ENCODE data around the gene NUB1.
A peak's percentile ranks its signal among the peaks of the same experiment; 100 is the strongest.

NUB1 gene

DNA sequence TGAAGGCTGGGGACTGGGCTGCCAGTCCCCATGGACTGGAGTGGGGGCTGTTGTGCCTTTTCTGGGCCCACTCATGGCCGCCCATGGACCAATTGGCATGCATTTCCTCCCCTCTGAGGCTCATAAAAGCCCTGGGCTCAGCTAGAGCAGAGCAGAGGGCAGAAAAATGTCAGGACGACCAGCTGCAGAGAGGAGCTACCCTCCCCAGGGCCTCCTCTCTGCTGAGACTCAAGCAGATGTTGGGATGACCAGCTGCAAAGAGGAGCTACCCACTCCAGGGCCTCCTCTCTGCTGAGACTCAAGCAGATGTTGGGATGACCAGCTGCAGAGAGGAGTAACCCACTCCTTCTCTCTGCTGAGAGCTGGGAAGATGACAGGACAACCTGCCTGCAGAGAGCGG, 20.3 kb upstream of the NUB1 start:
- H3K4me3 Mint-ChIP-seq: no peak overlapping the region
- H3K36me3 Mint-ChIP-seq: no peaks in the 10 kb centered on the region
- H3K9me3 Mint-ChIP-seq: peaks cover 15% of the 10 kb centered on the region
- CTCF ChIA-PET: interaction anchor here (9.3 kb wide), 1 partner anchor 30 kb away, joined by 121 read pairs; no protein-coding TSS in a partner anchor
- H3K4me1 Mint-ChIP-seq: no peaks in the 10 kb centered on the region
- DNase-seq: no peak
- peaks cover 23% of the 10 kb centered on the region for H3K27me3 Mint-ChIP-seq
- H3K27ac Mint-ChIP-seq: no peak overlapping the region

DNA sequence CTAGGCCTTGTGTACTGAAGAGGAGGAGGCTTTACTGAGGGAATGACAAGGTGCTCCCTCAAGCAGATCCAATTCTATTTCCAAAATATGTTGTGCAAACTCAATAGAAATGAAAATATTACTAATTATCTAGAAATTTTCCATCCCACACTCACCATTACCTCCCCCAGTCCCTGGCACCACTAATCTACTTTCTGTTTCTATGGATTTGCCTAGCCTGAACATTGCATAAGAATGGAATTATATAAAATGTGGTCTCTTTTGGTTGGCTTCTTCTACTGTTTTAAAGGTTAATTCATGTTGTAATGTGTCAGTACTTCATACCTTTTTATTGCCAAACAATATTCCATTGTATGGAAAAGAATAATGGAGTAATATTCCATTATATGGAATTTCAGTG, 18.7 kb upstream of the NUB1 start:
- no peaks in the 10 kb centered on the region for H3K4me1 Mint-ChIP-seq
- no peak overlapping the region for H3K4me3 Mint-ChIP-seq
- peaks cover 21% of the 10 kb centered on the region for H3K27me3 Mint-ChIP-seq
- H3K27ac Mint-ChIP-seq: no peak overlapping the region
- H3K36me3 Mint-ChIP-seq: no peaks in the 10 kb centered on the region
- CTCF ChIA-PET: interaction anchor here (9.3 kb wide), 1 partner anchor 29 kb away, joined by 121 read pairs; no protein-coding TSS in a partner anchor
- no peak for DNase-seq
- H3K9me3 Mint-ChIP-seq: peaks cover 18% of the 10 kb centered on the region

DNA sequence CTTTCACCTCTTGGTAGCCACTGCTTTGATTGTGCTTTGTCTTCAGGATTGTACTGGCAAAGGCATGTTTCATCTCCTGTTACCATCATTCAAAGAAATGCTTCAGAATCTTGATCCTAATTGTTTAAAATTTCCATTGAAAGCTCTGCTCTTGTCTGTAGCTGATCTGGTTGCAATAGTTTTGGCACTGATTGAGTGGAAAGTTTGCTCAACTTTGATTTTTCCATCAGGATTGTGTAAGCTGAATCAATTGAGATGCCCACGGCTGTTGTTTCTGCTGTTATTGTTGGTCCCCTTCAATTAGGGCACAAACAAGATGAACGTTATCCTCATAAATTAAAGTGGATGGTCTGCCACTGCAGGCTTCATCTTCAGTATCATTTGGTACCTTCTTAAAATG, 14.6 kb upstream of the NUB1 start:
- CTCF ChIA-PET: interaction anchor here (1.3 to 2.3 kb wide), 3 partner anchors 11 to 121 kb away, joined by 6 to 11 read pairs (median 7); no protein-coding TSS in a partner anchor
- H3K27ac Mint-ChIP-seq: no peak overlapping the region
- H3K9me3 Mint-ChIP-seq: peaks cover 2% of the 10 kb centered on the region
- no peak overlapping the region for H3K4me3 Mint-ChIP-seq
- no peaks in the 10 kb centered on the region for H3K4me1 Mint-ChIP-seq
- H3K27me3 Mint-ChIP-seq: peaks cover 20% of the 10 kb centered on the region
- no peaks in the 10 kb centered on the region for H3K36me3 Mint-ChIP-seq
- DNase-seq: no peak

DNA sequence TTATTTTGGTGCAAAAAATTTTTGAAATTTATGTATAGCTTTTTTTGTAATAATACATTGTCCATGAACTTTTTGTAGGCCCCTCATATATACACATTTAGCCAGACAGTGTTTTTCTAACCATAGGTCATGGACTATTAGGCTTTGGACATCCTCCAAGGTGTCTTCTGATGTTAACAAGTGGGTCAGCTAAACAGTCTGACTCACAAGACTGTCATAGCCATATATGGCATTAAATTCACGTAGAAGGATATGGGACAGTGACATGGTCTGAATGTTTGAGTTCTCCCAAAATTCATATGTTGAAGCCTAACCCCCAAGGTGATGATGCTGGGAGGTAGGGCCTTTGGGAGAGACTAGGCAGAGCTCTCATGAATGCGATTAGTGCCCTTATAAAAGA, 14.0 kb upstream of the NUB1 start:
- Mint-ChIP-seq H3K36me3 (no peaks in the 10 kb centered on the region), H3K4me3 (no peak overlapping the region), H3K9me3 (peaks cover 2% of the 10 kb centered on the region), H3K27me3 (peaks cover 15% of the 10 kb centered on the region), H3K4me1 (no peaks in the 10 kb centered on the region), H3K27ac (no peak overlapping the region)
- CTCF ChIA-PET: interaction anchor here (1.0 to 2.3 kb wide), 2 partner anchors 12 to 121 kb away, joined by 3 to 11 read pairs; no protein-coding TSS in a partner anchor
- DNase-seq: no peak

DNA sequence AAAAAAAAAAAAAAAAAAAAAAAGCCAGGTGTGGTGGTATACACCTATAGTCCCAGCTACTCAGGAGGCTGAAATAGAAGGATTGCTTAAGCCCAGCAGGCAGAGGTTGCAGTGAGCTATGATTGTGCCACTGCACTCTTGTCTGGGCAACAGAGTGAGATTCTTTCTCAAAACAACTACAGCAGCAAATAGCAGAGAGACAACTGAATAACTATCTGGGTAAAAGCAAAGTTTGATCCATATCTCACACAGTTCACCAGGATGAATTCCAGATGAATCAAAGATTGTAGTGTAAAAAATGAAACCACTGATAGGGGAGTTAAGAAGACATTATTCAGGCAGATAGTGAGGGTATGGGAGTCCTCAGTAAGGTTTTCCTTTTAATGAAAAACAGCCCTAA, 11.4 kb upstream of the NUB1 start:
- H3K36me3 Mint-ChIP-seq: no peaks in the 10 kb centered on the region
- H3K4me1 Mint-ChIP-seq: no peaks in the 10 kb centered on the region
- CTCF ChIA-PET: no interaction called here
- DNase-seq: no peak
- H3K9me3 Mint-ChIP-seq: peaks cover 2% of the 10 kb centered on the region
- H3K27me3 Mint-ChIP-seq: peaks cover 18% of the 10 kb centered on the region
- no peak overlapping the region for H3K27ac Mint-ChIP-seq
- no peak overlapping the region for H3K4me3 Mint-ChIP-seq

DNA sequence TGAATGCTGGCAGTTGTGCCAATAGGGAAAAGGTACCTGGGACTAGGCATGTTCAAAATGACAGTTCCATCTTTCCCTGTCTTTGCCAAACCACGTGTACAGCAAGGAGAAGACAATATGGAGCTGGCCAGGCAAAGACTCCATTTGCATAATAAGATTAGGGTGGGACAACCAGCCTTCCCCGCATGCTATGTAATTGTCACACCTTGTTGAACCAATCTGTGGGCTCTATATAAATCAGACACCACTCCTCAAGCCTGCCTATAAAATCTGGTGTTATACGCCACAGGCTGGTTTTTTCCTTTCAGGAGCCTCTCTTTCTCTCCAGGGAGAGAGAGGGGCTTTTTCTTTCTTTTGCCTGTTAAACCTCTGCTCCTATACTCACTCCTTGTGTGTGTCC, 11.0 kb upstream of the NUB1 start:
- H3K36me3 Mint-ChIP-seq: no peaks in the 10 kb centered on the region
- CTCF ChIA-PET: no interaction called here

DNA sequence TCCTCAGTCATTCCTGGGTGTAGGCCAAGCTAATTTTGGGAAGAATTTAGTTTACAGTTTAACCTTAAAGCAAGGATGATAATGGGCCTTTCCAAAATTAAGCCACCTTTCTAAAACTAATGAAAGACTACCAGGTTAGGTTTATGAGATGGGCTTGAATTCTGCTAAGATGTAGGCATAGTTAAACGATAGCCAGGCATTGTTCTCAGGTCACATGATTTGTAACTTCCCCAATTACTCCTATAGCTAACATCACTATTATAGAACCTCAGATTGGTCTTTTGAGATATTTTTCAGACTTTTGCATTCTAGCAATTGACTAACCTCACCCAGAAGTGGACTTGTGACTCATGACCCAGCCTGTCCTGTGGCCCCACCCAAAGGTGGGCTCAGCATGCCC, 7.0 kb upstream of the NUB1 start:
- Mint-ChIP-seq H3K9me3 (peaks cover 5% of the 10 kb centered on the region), H3K27ac (no peak overlapping the region), H3K36me3 (peaks cover under 1% of the 10 kb centered on the region), H3K4me3 (no peak overlapping the region), H3K4me1 (peaks cover 3% of the 10 kb centered on the region), H3K27me3 (peaks cover 15% of the 10 kb centered on the region)
- CTCF ChIA-PET: interaction anchor here (0.8 to 1.7 kb wide), 6 partner anchors 9 to 114 kb away, joined by 3 to 5 read pairs (median 4); no protein-coding TSS in a partner anchor
- DNase-seq: no peak

More for the DNA sequence above, 11.0 kb upstream of the NUB1 start:
- no peak for DNase-seq
- H3K27ac Mint-ChIP-seq: no peak overlapping the region
- no peaks in the 10 kb centered on the region for H3K4me1 Mint-ChIP-seq
- H3K9me3 Mint-ChIP-seq: peaks cover 2% of the 10 kb centered on the region
- H3K27me3 Mint-ChIP-seq: peaks cover 19% of the 10 kb centered on the region
- no peak overlapping the region for H3K4me3 Mint-ChIP-seq

DNA sequence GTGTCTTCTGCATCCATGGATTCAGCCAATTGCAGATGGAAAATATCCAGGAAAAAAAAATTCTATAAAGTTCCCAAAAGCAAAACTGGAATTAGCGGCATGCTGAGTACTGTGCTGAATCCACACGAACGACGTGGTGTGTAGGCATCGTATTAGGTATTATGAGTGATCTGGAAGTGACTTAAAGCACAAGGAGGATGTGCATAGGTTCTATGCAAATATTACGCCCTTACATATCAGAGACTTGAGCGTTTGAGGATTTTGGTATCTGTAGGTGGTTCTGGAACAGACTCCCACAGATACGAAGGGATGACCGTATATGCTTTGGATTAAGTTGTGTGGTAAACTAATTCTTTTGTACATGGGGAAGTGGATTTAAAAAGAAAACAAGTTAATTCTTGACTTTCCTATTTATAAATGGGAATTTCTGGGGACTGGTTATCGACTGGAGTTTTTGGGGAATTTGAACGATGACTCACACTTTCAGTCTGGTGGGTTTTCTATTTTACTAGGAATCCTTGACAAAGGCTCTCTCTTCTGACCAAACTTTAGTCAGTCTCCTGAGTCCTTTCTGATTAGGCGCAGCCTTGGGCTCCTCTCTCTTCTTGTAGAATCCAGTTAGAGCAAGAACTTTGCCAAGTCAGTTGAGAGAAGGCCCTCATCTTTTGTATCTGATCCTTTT, 5.4 kb upstream of the NUB1 start:
- CTCF ChIA-PET: no interaction called here
- H3K36me3 Mint-ChIP-seq: peaks cover 4% of the 10 kb centered on the region

DNA sequence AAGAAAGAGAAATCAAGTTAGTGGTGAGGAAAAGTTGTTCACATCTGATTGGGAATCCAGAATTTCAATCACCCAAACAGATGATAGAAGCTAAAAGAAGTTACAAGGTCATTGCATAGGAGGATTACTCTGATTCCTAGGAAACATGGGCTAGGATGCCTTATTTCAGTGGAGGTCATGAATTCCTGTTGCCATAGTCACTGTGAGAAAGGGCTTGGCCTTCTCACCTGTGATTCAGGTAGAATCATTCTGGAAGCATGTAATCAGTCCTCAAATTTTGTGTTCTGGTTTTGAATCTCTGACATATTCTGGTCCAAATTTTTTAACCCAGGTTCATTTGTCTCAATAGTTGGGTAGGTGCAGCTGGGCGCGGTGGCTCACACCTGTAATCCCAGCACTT, 4.3 kb upstream of the NUB1 start:
- Mint-ChIP-seq H3K27me3 (peaks cover 15% of the 10 kb centered on the region), H3K27ac (no peak overlapping the region), H3K9me3 (peaks cover 9% of the 10 kb centered on the region), H3K36me3 (peaks cover 4% of the 10 kb centered on the region), H3K4me1 (peaks cover 21% of the 10 kb centered on the region), H3K4me3 (no peak overlapping the region)
- CTCF ChIA-PET: no interaction called here
- DNase-seq: no peak

More for the DNA sequence above, 5.4 kb upstream of the NUB1 start:
- peaks cover 17% of the 10 kb centered on the region for H3K4me1 Mint-ChIP-seq
- H3K27me3 Mint-ChIP-seq: peaks cover 15% of the 10 kb centered on the region
- DNase-seq: no peak
- H3K27ac Mint-ChIP-seq: no peak overlapping the region
- H3K4me3 Mint-ChIP-seq: no peak overlapping the region
- H3K9me3 Mint-ChIP-seq: peaks cover 9% of the 10 kb centered on the region

DNA sequence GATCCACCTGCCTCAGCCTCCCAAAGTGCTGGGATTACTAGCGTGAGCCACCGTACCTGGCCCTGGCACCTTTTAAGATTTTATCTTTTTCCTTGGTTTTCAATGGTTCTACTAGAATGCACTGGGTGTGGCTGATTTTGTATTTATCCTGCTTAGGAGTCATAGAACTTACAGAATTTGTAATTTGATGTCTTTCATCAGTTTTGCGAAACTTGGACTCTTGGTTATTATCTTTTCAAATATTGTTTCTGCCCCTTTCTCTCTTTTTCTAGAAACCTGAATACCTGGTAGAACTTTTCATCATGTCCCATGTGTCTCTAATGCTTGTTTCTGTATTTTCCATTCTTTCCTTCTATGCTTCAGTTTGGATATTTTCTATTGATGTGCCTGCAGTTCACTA, 2.8 kb upstream of the NUB1 start:
- peaks cover 9% of the 10 kb centered on the region for H3K9me3 Mint-ChIP-seq
- no peak overlapping the region for H3K27ac Mint-ChIP-seq
- CTCF ChIA-PET: interaction anchor here (1.3 to 4.7 kb wide), 3 partner anchors 13 to 30 kb away, joined by 3 to 39 read pairs (median 17); no protein-coding TSS in a partner anchor
- no peak for DNase-seq
- peaks cover 32% of the 10 kb centered on the region for H3K4me1 Mint-ChIP-seq
- H3K4me3 Mint-ChIP-seq: no peak overlapping the region
- H3K36me3 Mint-ChIP-seq: peaks cover 4% of the 10 kb centered on the region
- peaks cover 6% of the 10 kb centered on the region for H3K27me3 Mint-ChIP-seq

DNA sequence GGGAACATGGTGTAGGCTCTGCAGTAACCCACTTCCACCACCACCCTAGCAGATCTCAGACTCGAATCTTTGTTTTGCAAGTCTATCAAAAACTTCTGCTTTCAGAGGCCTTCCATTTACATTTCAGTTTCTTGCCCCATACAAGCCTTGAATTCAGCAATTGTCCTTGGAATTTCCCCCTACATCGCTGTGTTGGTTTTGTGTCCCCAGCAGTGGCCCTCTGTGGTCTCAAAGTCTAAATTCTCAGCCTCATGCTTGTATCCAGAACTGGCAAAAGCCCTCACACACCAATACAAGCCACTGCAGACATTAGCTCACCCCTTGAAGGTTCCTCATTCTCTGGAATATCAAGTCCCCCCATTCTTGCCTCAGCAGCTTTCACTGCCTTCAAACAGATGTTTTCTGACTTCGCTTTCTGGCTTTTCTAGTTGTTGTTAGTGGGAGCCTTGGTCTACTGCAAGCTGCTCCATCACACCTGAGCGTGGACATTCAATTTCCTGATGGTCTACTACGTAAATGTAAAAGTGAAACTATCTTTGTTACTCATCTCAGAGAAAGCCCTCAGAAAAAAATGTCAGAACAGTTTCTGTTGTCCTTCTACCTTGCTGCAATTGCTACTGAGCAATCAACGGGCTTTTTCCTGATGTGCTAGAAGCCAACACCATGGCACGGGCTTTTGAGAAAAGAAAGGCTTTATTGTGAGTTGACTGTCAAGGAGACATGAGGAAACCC, 1.8 kb upstream of the NUB1 start:
- peaks cover 32% of the 10 kb centered on the region for H3K4me1 Mint-ChIP-seq
- CTCF ChIA-PET: interaction anchor here (1.2 to 4.7 kb wide), 4 partner anchors 12 to 29 kb away, joined by 3 to 39 read pairs (median 10); no protein-coding TSS in a partner anchor
- H3K9me3 Mint-ChIP-seq: peaks cover 9% of the 10 kb centered on the region
- H3K4me3 Mint-ChIP-seq: peak overlapping the region; percentile 52
- DNase-seq: peak; percentile 34
- H3K27ac Mint-ChIP-seq: peak overlapping the region; percentile 90
- peaks cover 4% of the 10 kb centered on the region for H3K36me3 Mint-ChIP-seq
- H3K27me3 Mint-ChIP-seq: peaks cover 5% of the 10 kb centered on the region

DNA sequence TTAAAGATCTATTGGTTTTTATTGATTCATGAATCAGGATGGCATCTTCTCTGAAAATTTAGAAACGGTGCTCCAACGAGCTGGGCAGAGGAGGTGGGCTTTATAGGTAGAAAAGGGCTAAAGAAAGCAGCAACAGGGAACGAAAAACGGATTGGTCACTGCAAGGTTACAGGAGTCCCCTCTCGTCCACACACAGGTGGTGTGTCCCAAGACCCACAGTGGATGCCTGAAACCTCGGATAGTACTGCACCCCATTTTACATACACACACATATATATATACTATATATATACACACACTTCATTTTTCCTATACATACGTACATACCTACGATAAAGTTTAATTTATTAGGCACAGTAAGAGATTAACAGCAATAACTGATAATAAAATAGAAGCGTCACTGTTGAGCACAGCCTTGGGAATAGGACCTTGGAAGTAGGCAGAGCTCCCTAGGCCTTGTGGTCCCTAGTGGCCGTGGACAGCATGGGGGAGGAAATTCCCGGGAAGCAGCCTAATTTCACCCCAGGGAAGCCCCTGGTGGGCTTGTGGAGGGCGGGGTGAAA, 737 bp upstream of the NUB1 start:
- Mint-ChIP-seq H3K4me3 (peak overlapping the region; percentile 84), H3K9me3 (peaks cover 9% of the 10 kb centered on the region), H3K27me3 (no peaks in the 10 kb centered on the region), H3K27ac (peak overlapping the region; percentile 90), H3K4me1 (peaks cover 35% of the 10 kb centered on the region), H3K36me3 (peaks cover 9% of the 10 kb centered on the region)
- CTCF ChIA-PET: interaction anchor here (3.5 to 4.7 kb wide), 2 partner anchors 11 to 25 kb away, joined by 17 to 39 read pairs; no protein-coding TSS in a partner anchor
- DNase-seq: no peak

DNA sequence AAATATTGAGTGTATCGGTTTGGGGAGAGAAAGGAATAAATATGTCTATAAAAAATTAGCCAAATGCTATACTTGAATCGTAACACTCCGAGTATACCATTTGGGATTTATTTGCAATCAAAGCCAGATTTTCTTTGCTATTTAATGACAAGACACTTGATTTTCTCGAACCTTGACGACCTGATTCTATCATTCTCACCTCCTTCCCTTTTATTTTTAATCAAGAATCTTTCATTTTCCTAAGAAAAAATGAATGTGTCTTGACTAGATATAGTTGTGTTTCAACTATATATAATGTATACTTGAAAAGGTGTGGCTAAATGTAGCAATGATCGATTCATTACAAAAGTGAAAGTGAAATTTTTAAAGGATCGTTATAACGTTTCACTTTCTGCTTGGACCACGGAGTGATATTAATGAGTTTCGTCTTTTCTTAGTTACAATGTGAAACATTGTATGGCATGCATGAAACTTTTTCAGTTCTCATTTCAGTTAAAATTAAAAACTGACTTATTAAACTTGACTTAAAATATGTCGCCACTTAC, 562 bp downstream of the NUB1 start:
- no peak for DNase-seq
- Mint-ChIP-seq H3K27ac (peak overlapping the region; percentile 95), H3K36me3 (peaks cover 18% of the 10 kb centered on the region), H3K4me3 (peak overlapping the region; percentile 84), H3K4me1 (peaks cover 36% of the 10 kb centered on the region), H3K27me3 (no peaks in the 10 kb centered on the region), H3K9me3 (peaks cover 9% of the 10 kb centered on the region)
- CTCF ChIA-PET: interaction anchor here (3.5 to 4.7 kb wide), 2 partner anchors 9 to 27 kb away, joined by 17 to 39 read pairs; no protein-coding TSS in a partner anchor

DNA sequence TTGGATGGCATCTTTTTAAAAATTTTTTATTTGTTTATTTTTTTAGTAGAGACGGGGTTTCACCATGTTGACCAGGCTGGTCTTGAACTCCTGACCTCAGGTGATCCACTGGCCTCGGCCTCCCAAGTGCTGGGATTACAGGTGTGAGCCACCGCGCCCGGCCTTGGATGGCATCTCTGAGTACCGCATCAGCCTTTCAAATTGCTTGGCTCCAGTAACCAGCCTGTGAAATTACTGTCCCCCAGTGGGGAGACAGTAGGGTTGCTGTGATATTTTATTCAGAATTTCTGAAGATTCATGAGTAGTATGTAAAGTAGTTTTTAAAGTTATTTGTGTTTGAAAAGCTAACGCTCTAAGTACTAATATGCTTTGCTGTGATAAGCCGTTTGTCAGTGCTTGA, 1.2 kb downstream of the NUB1 start:
- H3K36me3 Mint-ChIP-seq: peaks cover 21% of the 10 kb centered on the region
- peaks cover 39% of the 10 kb centered on the region for H3K4me1 Mint-ChIP-seq
- H3K27me3 Mint-ChIP-seq: no peaks in the 10 kb centered on the region
- H3K9me3 Mint-ChIP-seq: peaks cover 9% of the 10 kb centered on the region
- H3K4me3 Mint-ChIP-seq: peak overlapping the region; percentile 84
- DNase-seq: no peak
- CTCF ChIA-PET: interaction anchor here (0.8 to 4.7 kb wide), 4 partner anchors 9 to 28 kb away, joined by 4 to 39 read pairs (median 4); no protein-coding TSS in a partner anchor
- H3K27ac Mint-ChIP-seq: peak overlapping the region; percentile 95

Data from activated naive CD4-positive, alpha-beta T cell treated with anti-CD3 and anti-CD28 coated beads, Interleukin-2, amount 10 ng/mL, durations not matched to agents 7 days and 5 days (primary cell).